DOHH2 (cell line): Measurements from ENCODE around the gene BIK.

Experiments used
- H3F3A ChIP-seq: fragments of 200-600 bp; sonication (generic), shearing (Covaris generic); 2 replicates; pipeline ENCODE4 v1.6.0; 2016; ENCODE audit warnings: antibody characterized with exemption, mild to moderate bottlenecking; ENCODE audit not compliant: control insufficient read depth, insufficient read depth
- H3K27ac ChIP-seq: fragments of 200-600 bp; sonication (generic); 2 replicates; pipeline ENCODE4 v1.5.1; 2014; ENCODE audit warnings: low read depth, mild to moderate bottlenecking, low read length, moderate library complexity
- H3K27me3 ChIP-seq: fragments of 200-600 bp; sonication (generic); 2 replicates; pipeline ENCODE4 v1.6.1; 2014; ENCODE audit warnings: mild to moderate bottlenecking, low read length, mixed read lengths; ENCODE audit not compliant: control insufficient read depth
- H3K36me3 ChIP-seq: fragments of 200-600 bp; sonication (generic); 2 replicates; pipeline ENCODE4 v1.6.1; 2014; ENCODE audit warnings: mild to moderate bottlenecking, low read length, moderate library complexity, mixed read lengths; ENCODE audit not compliant: control insufficient read depth
- H3K4me1 ChIP-seq: fragments of 200-600 bp; sonication (generic); 2 replicates; pipeline ENCODE4 v1.6.1; 2014; ENCODE audit warnings: mild to moderate bottlenecking, low read length, mixed read lengths; ENCODE audit not compliant: control insufficient read depth
- H3K4me2 ChIP-seq: fragments of 200-600 bp; sonication (generic); 2 replicates; pipeline ENCODE4 v1.6.0; 2014; ENCODE audit warnings: mild to moderate bottlenecking, low read length, moderate library complexity
- H3K4me3 ChIP-seq: fragments of 200-600 bp; sonication (generic); 2 replicates; pipeline ENCODE4 v1.5.1; 2014; ENCODE audit warnings: mild to moderate bottlenecking, low read length, mixed read lengths
- H3K79me2 ChIP-seq: fragments of 200-600 bp; sonication (generic); 2 replicates; pipeline ENCODE4 v1.6.1; 2014; ENCODE audit warnings: mild to moderate bottlenecking, low read length, mixed read lengths; ENCODE audit not compliant: control insufficient read depth
- H3K9me2 ChIP-seq: fragments of 200-600 bp; sonication (generic); replicated peaks from 2 replicates; pipeline ENCODE4 v1.6.1; 2014; ENCODE audit warnings: mild to moderate bottlenecking, low read length, mixed read lengths; ENCODE audit not compliant: control insufficient read depth
- H3K9me3 ChIP-seq: fragments of 200-600 bp; sonication (generic); 2 replicates; pipeline ENCODE4 v1.6.1; 2014; ENCODE audit warnings: antibody characterized with exemption, low read length, mixed read lengths; ENCODE audit not compliant: control insufficient read depth, insufficient read depth
- H4K20me1 ChIP-seq: fragments of 200-600 bp; sonication (generic); 2 replicates; pipeline ENCODE4 v1.6.0; 2014; ENCODE audit warnings: low read depth, mild to moderate bottlenecking, antibody characterized with exemption, low read length, moderate library complexity; ENCODE audit not compliant: control insufficient read depth, insufficient read depth
- CTCF ChIP-seq: fragments of 200-600 bp; sonication (generic); IDR thresholded peaks from one replicate; pipeline ENCODE4 v1.5.1; 2014; ENCODE audit warnings: antibody characterized with exemption, mild to moderate bottlenecking, low read depth, low read length; ENCODE audit not compliant: poor library complexity, severe bottlenecking
- EZH2phosphoT487 ChIP-seq: fragments of 200-600 bp; sonication (generic); IDR thresholded peaks from 2 replicates; pipeline ENCODE4 v1.6.1; 2017; ENCODE audit warnings: borderline replicate concordance, mild to moderate bottlenecking, antibody characterized with exemption, low read length, moderate library complexity, mixed read lengths

The BIK gene

GRCh38 chr22:43133401-43133800, 22.9 kb downstream of the BIK start:
- no peaks in the 10 kb centered on the region; the same call in 1 of the 2 replicates for H3F3A ChIP-seq
- H4K20me1 ChIP-seq: 0 out of 2 replicates have a peak, but pooled peaks cover 2% of the 10 kb centered on the region
- peaks cover 54% of the 10 kb centered on the region for H3K36me3 ChIP-seq

DNA sequence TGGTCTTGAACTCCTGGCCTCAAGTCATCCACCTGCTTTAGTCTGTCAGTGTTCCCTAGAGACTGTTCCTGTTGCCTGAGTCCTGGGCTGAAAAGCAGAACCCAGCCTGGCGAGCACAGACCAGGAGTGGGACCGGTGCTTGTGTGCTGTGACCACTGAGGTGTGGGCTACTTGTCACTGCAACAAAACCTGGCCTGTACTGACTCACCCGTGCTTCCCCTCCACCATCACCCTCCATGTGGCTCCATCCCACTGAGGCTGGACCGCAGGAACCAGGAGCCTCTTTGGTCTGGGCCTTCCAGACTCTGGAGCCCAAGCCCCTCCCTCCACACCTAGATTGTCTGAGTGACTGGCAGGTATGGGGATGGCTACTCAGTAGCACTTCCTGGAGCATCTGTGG, 24.0 kb downstream of the BIK start:
- no peaks in the 10 kb centered on the region for H4K20me1 ChIP-seq
- no peaks in the 10 kb centered on the region; the same call in 1 of the 2 replicates for H3F3A ChIP-seq
- no peaks in the 10 kb centered on the region for H3K27me3 ChIP-seq
- H3K9me3 ChIP-seq: no peaks in the 10 kb centered on the region
- H3K4me2 ChIP-seq: no peak overlapping the region
- no peak overlapping the region for H3K27ac ChIP-seq
- H3K79me2 ChIP-seq: no peaks in the 10 kb centered on the region
- H3K9me2 ChIP-seq: no peaks in the 10 kb centered on the region
- TF ChIP-seq CTCF (no peak), EZH2phosphoT487 (no peak)
- H3K4me3 ChIP-seq: no peak overlapping the region
- H3K4me1 ChIP-seq: peaks cover 12% of the 10 kb centered on the region
- H3K36me3 ChIP-seq: peaks cover 64% of the 10 kb centered on the region

More at GRCh38 chr22:43133401-43133800, 22.9 kb downstream of the BIK start:
- Histone ChIP-seq H3K4me2 (no peak overlapping the region), H3K27me3 (no peaks in the 10 kb centered on the region), H3K9me2 (no peaks in the 10 kb centered on the region), H3K4me3 (no peak overlapping the region), H3K79me2 (no peaks in the 10 kb centered on the region), H3K9me3 (no peaks in the 10 kb centered on the region), H3K4me1 (peaks cover 23% of the 10 kb centered on the region), H3K27ac (no peak overlapping the region)
- TF ChIP-seq CTCF (no peak), EZH2phosphoT487 (no peak)

DNA sequence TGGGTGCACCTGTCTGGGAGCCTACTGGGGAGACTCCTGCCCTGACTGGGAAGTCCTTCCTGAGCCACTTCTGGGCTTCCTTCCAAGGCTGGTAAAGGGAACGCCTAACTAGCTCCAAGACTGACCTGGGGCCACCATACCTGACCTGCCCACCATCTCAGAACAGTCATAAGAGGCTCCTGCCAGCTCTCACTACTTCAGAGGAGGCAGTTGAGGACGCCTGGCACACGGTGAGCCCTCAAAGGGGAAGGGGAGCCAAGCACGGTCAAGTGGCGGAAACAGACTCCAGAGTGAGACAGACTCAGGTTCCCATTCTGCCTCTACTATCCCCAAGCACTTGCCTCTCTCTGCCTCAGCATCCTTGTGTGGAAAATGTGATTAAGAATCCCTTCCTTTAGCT, 25.0 kb downstream of the BIK start:
- Histone ChIP-seq H3F3A (no peaks in the 10 kb centered on the region), H3K9me3 (no peaks in the 10 kb centered on the region), H3K27me3 (no peaks in the 10 kb centered on the region), H3K4me3 (no peak overlapping the region), H3K9me2 (no peaks in the 10 kb centered on the region), H3K4me1 (peaks cover 6% of the 10 kb centered on the region; the same call in 1 of the 2 replicates), H3K79me2 (peaks cover 6% of the 10 kb centered on the region), H4K20me1 (no peaks in the 10 kb centered on the region), H3K36me3 (peaks cover 74% of the 10 kb centered on the region), H3K27ac (no peak overlapping the region), H3K4me2 (no peak overlapping the region)
- TF ChIP-seq CTCF (no peak), EZH2phosphoT487 (no peak)

DNA sequence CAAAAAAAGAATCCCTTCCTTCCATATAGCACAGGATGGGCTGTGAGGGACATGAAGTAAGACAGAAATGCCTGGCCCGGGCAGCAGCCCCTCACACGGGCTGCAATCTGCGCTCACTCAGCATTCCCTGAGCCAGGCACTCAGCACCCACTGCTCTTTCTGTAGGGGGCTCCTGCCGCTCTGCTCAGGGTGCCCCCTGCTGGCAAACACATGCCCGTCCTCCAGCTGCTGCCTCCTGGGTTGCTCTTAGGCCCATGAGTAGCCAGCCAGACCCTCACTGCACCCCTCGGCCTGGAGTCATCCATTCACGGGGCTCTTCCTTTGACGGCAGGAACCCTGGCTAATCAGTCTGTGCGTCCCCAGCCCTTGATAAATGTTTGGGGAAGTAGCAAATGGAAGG, 25.7 kb downstream of the BIK start:
- no peaks in the 10 kb centered on the region for H3K27me3 ChIP-seq
- H3K36me3 ChIP-seq: peaks cover 81% of the 10 kb centered on the region
- H3K4me3 ChIP-seq: no peak overlapping the region
- H3K9me2 ChIP-seq: no peaks in the 10 kb centered on the region
- H3K79me2 ChIP-seq: peaks cover 13% of the 10 kb centered on the region
- TF ChIP-seq EZH2phosphoT487 (no peak), CTCF (peak; percentile 92)
- H4K20me1 ChIP-seq: no peaks in the 10 kb centered on the region
- H3F3A ChIP-seq: no peaks in the 10 kb centered on the region
- H3K27ac ChIP-seq: no peak overlapping the region
- H3K4me2 ChIP-seq: no peak overlapping the region
- peaks cover 6% of the 10 kb centered on the region; the same call in 1 of the 2 replicates for H3K4me1 ChIP-seq
- H3K9me3 ChIP-seq: no peaks in the 10 kb centered on the region
